GM08714 (cell line): ENCODE results near the gene MGA.
A peak's percentile ranks its signal among the peaks of the same experiment; 100 is the strongest.

Source experiments
- H3K4me3 ChIP-seq: fragments of 200-500 bp; sonication (Bioruptor generic); 2 replicates; pipeline ENCODE4 v1.5.1; 2014; ENCODE audit warnings: mild to moderate bottlenecking, low read length, inconsistent platforms
- ZNF274 ChIP-seq: IDR thresholded peaks from 2 replicates; pipeline ENCODE4 v1.6.1; 2012; ENCODE audit warnings: mild to moderate bottlenecking, low read depth, low read length

MGA gene

DNA sequence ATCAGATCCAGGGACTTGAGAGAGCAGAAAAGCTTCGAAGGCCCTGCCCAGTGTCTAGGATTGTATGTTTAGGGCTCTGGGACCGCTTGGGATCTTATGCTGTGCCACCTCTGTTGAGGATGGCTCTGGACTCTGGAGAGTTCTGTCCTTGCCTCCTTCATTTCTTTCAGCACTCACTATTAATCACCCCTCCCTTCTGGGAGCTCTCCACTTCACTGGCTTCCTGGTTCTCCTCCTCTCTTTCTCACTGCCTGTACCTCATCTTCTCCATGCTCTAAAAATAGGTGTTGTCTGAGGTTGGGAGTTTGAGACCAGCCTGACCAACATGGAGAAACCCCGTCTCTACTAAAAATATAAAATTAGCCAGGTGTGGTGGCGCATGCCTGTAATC is 131.3 kb downstream of the MGA start:
- H3K4me3 ChIP-seq = no peak overlapping the region; the same call in 1 of the 2 replicates
- TF ChIP-seq ZNF274 = no peak

DNA sequence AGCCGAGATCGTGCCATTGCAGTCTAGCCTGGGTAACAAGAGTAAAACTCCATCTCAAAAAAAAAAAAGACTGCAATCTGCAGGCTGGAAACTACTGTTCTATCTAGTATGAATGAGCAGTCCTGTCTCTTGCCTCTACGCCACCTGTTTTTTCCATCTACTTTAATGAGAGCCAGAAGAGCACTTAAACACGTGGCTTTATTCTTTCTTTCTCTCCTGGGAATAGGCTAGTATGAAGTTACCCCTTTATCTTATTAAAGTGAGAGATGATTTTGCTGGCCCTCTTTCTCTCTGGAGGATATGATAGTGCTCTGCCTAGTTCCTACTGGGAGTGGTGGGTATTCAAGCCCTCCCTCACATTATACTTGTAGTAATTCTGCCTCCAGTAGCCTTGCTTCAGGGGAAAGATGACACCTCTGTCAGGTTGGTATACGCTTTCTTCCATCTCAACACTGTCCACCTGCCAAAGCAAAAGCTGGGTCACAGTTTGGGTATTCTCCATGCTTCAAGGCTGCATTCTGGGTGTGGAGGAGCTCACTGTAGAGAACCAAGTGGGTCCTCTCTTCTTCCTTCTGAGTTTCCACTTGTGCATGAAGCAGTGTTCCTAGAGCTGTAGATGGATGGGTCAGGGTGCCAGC is 131.9 kb downstream of the MGA start:
- no peak for TF ChIP-seq ZNF274
- H3K4me3 ChIP-seq = no peak overlapping the region

DNA sequence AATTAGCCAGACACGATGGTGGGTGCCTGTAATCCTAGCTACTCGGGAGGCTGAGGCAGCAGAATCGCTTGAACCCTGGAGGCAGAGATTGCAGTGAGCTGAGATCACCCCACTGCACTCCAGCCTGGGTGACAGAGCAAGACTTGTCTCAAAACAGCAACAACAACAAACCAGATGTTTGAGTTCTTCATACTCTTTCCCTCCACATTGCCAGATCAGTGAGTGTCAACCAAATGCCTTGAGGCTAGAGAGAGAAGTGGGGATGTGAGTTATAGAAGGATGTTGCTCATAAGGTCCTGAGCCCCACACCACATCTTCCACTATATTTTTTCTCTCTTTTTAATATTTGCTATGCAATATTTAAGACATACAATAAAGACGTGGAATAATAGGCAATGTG is 133.9 kb downstream of the MGA start:
- TF ChIP-seq ZNF274 = no peak

DNA sequence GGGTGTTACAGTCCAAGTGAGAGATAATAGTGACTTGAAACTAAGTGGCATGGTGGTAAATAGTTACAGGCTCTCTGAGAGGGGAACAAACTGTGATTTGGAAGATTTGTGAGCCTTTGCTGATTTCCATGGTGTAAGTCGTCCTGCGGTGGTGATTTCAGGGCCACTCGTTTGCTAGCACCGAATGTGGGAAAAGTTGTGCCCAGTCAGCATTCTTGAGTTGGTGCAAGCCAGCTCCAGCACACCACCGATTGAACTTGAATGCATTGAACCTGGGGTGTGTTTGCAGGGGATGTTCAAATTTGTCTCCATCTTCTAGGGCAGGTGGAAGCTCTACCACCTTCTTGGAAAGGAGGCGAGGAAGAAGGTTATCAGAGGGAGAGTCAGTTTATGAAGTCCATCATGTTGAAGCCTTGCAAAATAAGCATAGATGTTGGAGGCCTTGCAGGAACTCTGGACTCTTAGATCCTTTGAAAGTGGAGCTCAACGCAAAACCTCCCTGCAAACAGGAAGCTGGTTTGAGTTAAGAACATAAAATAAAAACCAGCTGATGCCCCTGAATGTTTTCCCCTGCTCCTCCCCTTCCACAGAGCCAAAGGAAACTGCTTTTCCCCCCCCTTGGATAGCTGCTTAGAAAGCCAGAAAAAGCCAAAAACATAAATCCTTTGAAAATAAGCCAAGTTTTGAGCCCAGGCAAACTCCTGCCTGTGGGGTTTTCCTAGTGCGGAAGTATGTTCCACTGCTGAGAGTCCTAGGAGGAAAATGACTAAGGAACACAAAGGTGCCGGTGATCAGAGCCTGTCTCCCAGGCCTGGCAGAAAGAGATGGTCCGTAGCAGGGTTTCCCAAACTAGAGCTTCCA is 136.0 kb downstream of the MGA start:
- H3K4me3 ChIP-seq = no peak overlapping the region
- no peak for TF ChIP-seq ZNF274

More for the DNA sequence above, 133.9 kb downstream of the MGA start:
- no peak overlapping the region for H3K4me3 ChIP-seq

DNA sequence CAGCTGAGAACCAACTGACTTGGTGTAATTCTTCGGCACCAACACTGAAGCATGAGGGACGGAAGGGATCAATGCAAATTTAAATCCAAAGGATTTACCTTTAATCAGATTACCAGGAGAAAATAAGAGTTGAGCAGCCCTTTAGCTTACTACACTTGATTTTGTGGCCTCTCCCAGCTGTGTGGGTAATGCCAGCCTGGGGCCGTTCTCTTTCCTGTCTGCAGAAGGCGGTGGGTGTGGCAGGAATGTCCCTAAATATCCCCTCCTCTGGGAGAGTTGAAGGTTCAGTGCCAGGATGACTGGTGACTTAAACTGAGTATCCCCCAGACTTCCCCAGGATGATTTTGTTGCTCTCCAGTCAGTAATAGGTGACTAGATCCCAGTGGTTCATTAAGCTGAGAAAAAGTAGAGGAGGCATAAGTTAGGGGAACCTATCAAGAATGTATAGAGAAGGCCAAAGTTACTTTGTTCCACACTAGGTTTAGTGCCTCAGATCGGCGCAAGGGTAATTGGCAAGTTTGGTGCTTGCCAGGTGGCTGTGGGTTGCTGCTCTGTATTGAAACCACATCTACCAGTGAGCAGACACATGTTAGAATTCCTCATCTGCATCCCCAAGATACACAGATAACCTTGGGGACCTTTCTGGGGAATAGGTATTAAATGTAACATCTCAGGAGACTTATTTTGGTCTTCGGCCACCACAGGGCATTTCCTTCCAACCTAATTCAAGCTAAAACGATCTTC is 137.2 kb downstream of the MGA start:
- no peak for TF ChIP-seq ZNF274
- no peak overlapping the region; the same call in 1 of the 2 replicates for H3K4me3 ChIP-seq

DNA sequence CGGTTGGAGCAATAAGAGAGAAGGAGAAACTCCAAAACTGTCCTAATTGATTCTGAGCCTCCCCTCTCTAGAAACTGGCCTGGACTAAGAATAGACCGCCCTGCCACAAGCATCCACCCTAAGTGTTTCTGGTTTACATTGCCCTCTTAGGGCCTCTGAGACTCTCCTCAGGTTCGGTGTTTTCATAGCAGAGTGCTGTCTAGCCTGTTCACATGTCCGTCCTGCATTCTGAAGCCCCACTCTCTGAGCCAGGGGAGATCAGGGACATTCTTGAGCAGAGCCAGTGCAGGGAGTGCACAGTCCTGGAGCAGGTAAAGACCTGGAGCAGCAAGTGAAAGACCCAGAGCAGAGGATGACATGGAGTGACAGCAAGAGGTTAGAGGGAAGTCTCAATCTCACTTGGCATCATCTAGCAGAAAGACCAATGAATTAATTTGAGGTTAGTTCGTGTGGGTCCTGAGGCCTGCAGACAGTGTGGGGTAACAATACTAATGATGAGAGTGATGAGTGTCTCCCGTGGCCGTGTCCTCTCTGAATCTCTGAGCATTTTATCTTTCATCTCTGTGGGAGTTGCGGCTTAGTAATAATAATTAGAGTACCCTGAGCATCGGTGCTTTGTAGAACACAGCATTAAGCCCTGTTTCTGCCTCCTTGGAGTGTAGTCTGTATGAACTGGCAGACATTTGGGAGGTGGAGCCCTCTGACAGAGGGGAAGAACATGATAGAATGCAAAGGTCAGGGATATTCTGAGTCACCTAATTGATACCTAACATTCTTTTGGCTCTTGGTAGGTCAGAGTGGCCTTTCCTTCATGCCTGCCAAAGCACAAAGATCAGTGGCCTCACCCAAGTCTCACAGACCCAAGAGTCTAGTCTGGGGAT is 138.6 kb downstream of the MGA start:
- no peak for TF ChIP-seq ZNF274
- peak overlapping the region; percentile 7; the same call in 1 of the 2 replicates for H3K4me3 ChIP-seq

DNA sequence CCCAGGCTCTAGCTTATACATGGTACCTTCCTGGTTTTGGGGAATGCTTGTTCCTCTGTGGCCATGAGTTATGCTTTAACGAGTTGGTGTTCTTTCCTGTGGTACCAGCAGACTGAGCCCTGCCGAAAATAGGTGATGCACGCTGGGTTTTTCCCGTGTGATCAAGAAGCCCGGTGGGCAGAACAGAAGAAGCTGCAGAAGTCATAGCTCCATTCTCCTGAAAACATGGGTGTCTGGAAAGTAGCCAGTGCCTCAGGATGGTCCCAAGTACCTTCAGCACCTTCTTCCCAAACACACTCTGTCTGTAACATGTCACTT is 139.2 kb downstream of the MGA start:
- peak overlapping the region; percentile 17; the same call in 1 of the 2 replicates for H3K4me3 ChIP-seq
- no peak for TF ChIP-seq ZNF274

DNA sequence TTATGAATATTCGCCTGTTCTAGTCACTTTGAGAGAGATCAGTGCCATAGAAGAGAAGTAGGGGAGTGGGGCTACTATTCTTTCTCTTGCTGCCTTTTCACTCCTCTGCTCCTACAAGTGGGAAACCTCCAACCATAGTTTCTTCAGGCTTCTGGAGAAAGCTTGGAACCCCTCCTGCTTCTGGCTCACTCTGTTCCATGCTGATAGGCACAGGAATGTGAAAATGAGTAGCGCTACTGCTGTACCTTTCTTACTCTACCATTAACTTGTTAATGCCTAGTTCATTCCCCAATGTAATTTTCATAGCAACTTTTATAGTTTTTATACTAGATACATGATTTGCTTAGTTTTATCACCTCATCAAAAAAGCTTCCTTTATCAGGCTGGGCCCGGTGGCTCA is 141.0 kb downstream of the MGA start:
- TF ChIP-seq ZNF274 = no peak
- no peak overlapping the region for H3K4me3 ChIP-seq

DNA sequence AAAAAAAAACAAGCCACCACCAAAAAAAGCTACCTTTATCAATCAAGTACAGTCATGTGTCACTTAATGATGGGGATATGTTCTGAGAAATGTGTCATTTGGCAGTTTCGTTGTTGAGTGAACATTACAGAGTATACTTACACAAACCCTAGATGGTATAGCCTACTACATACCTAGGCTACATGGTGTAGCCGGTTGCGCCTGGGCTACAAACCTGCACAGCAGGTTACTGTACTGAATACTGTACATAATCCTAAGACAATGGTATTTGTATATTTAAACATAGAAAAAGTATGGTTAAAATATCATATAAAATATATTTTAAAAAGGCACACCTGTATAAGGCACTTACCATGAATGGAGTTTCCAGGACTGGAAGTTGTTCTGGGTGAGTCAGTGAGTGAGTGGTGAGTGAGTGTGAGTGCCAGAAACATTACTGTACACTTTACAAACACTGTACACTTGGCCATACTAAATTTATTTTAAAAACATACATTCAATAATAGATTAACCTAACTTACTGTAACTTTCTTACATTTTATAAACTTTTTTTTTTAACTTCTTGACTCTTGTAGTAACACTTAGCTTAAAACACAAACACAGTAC is 141.7 kb downstream of the MGA start:
- no peak for TF ChIP-seq ZNF274
- no peak overlapping the region for H3K4me3 ChIP-seq

DNA sequence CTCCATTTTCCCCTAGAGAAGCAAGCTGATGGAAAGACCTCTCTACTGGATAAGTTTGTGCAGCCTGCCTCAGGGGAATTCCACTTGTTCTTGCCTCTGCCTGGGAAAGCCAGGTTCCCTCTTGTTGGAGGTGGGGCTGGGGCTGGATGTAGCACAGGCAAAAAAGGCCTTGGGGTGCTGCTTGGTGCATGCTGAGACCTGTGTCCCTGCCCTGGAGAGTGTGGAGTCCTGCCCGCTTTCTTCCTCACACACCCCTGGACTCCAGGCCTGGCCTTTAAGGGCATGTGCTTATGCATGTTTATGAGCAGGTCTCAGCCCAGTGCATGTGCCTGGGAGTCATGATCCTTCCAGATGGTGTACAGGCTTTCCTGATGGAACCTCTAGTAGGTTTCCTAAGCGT is 144.2 kb downstream of the MGA start:
- H3K4me3 ChIP-seq = no peak overlapping the region
- TF ChIP-seq ZNF274 = no peak

DNA sequence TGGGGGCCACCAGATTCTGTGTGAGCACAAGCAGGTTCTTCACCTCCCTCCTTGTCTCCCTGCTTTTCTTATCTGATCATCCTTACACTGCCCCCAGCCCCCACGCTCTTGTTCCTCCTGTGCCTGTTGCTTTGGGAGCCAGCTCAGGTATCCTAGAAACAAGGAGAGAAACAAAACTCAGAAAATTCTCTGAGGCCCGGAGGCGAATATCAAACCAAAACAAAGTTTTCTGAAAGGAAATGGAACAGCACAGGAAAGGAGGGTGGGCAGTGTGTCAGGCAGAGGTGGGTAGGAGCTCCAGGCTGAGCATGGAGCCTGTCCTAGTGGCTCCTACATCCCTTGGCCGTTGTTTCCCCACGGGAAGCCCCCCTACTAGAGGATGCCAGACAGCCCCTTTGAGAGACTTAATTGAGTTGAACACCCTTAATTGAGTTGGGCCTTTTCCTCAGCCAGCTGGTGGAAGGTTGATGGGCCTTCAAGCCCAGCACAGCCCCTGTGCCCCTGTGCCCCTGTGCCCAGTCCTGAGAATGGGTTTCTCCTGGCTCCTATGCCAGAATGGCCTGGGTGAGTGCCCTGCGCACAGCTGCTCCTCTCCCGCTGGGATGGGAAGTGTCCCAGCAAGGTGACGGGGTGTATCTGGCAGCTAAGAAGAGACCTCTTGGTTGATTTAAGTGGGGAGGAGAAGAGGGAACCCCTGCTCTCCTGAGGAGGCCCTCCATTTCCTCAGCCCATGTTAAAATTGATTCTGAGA is 144.9 kb downstream of the MGA start:
- TF ChIP-seq ZNF274 = no peak
- H3K4me3 ChIP-seq = no peak overlapping the region

DNA sequence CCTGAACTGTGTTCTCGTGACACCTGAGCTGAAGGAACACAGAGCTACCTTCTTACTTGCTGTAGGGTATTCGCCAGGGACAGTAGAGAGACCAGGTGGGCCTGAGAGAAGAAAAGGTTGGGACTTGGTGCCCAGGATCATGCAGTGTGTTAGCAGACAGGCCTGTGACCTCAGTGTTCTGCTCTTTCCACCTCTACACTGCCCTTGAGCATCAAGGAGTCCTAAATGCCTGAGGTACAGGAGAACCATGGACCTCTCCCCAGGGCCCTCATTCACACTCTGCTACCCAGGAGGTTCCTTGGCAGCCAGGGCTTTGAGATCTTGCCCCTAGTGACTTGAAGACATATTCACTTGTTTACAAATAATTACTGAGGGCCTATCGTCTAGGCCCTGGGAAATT is 145.5 kb downstream of the MGA start:
- no peak for TF ChIP-seq ZNF274
- no peak overlapping the region for H3K4me3 ChIP-seq
